Hepatocyte (in vitro differentiated cells): ENCODE data around the gene SLC26A3.

Experiments
- EZH2 ChIP-seq: fragments of 200-600 bp; sonication (generic); IDR thresholded peaks from 2 replicates; pipeline ENCODE4 v1.6.1; 2016; ENCODE audit warnings: antibody characterized with exemption, mild to moderate bottlenecking, borderline replicate concordance
- EZH2phosphoT487 ChIP-seq: fragments of 200-600 bp; sonication (generic); IDR thresholded peaks from one replicate; pipeline ENCODE4 v1.6.1; 2018; ENCODE audit warnings: antibody characterized with exemption, mild to moderate bottlenecking, low read depth, moderate library complexity; ENCODE audit not compliant: unreplicated experiment, severe bottlenecking
- TF ChIP-seq, protein P1 (sequence below): fragments of 200-600 bp; sonication (generic); IDR thresholded peaks from 2 replicates; pipeline ENCODE4 v1.5.1; 2016; ENCODE audit warnings: antibody characterized with exemption, mild to moderate bottlenecking; ENCODE audit not compliant: poor library complexity

DNA sequence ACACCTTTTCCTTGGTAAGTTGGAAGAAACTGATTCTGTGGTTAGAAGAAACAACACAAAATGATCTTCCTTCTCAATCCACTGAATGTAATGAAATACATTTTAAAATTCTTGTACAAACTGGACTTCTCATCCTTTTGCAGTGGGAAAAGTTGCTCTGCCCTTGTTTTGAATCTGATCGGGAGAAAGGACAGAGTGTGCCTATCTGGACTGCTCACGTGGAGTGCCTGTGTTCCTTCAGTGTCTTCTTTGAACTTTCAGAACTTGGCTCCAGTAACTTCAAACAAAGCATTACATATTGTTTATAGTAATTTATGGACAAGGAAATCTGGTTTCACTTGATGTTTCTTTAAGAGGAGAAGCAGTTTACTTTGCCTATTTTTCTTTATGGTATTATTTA lies 17.1 kb downstream of the SLC26A3 start:
- TF ChIP-seq, protein P1, sequence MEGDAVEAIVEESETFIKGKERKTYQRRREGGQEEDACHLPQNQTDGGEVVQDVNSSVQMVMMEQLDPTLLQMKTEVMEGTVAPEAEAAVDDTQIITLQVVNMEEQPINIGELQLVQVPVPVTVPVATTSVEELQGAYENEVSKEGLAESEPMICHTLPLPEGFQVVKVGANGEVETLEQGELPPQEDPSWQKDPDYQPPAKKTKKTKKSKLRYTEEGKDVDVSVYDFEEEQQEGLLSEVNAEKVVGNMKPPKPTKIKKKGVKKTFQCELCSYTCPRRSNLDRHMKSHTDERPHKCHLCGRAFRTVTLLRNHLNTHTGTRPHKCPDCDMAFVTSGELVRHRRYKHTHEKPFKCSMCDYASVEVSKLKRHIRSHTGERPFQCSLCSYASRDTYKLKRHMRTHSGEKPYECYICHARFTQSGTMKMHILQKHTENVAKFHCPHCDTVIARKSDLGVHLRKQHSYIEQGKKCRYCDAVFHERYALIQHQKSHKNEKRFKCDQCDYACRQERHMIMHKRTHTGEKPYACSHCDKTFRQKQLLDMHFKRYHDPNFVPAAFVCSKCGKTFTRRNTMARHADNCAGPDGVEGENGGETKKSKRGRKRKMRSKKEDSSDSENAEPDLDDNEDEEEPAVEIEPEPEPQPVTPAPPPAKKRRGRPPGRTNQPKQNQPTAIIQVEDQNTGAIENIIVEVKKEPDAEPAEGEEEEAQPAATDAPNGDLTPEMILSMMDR: no peak
- TF ChIP-seq EZH2 (no peak), EZH2phosphoT487 (no peak)
